HUES64 (cell line): Measurements from ENCODE around the gene CHST1.

Source experiments
- H3K27ac ChIP-seq: 2 replicates; pipeline ENCODE4 v1.7.0; 2013; ENCODE audit warnings: low read depth, low read length, inconsistent platforms
- H3K27me3 ChIP-seq: 2 replicates; pipeline ENCODE4 v1.6.1; 2013; ENCODE audit warnings: mild to moderate bottlenecking, low read length; ENCODE audit not compliant: insufficient read depth
- H3K36me3 ChIP-seq: 2 replicates; pipeline ENCODE4 v1.6.1; 2013; ENCODE audit warnings: mild to moderate bottlenecking, low read length; ENCODE audit not compliant: insufficient read depth
- H3K4me1 ChIP-seq: 2 replicates; pipeline ENCODE4 v1.6.1; 2013; ENCODE audit warnings: mild to moderate bottlenecking, low read length, moderate library complexity; ENCODE audit not compliant: insufficient read depth
- H3K4me3 ChIP-seq: 2 replicates; pipeline ENCODE4 v1.5.1; 2013; ENCODE audit warnings: mild to moderate bottlenecking, low read length, moderate library complexity
- H3K9ac ChIP-seq: 2 replicates; pipeline ENCODE4 v1.6.1; 2013; ENCODE audit warnings: mild to moderate bottlenecking, low read depth, low read length
- H3K9me3 ChIP-seq: 2 replicates; pipeline ENCODE4 v1.6.1; 2013; ENCODE audit warnings: low read depth, low read length; ENCODE audit not compliant: insufficient read depth
- WGBS: fragments of 150-250, 120-280 bp; methylation state at CpG from one replicate; pipeline ENCODE4 v1.1.7; 2013; ENCODE audit warnings: missing lambda C conversion rate; 5-methylcytosine and 5-hydroxymethylcytosine counted together

The CHST1 gene

GRCh38 chr11:45657496-45658260 is 7.7 kb downstream of the CHST1 start:
- Histone ChIP-seq H3K27ac (no peak overlapping the region), H3K27me3 (peaks cover 10% of the 10 kb centered on the region)

GRCh38 chr11:45655831-45656230 is 9.6 kb downstream of the CHST1 start:
- Histone ChIP-seq H3K27ac (no peak overlapping the region), H3K36me3 (no peaks in the 10 kb centered on the region), H3K4me1 (peaks cover 17% of the 10 kb centered on the region), H3K9me3 (no peaks in the 10 kb centered on the region), H3K4me3 (no peak overlapping the region), H3K9ac (no peak overlapping the region), H3K27me3 (no peaks in the 10 kb centered on the region)
- WGBS = 93% methylated on average over 6 of the region's 6 CpGs

More at GRCh38 chr11:45657496-45658260, 7.7 kb downstream of the CHST1 start:
- Histone ChIP-seq H3K4me3 (no peak overlapping the region), H3K4me1 (peaks cover 30% of the 10 kb centered on the region), H3K9me3 (no peaks in the 10 kb centered on the region), H3K9ac (no peak overlapping the region), H3K36me3 (no peaks in the 10 kb centered on the region)
- WGBS = 94% methylated on average over 8 of the region's 8 CpGs

GRCh38 chr11:45655347-45655756 is 10.1 kb downstream of the CHST1 start:
- Histone ChIP-seq H3K4me3 (no peak overlapping the region), H3K4me1 (peaks cover 13% of the 10 kb centered on the region), H3K27me3 (no peaks in the 10 kb centered on the region), H3K36me3 (no peaks in the 10 kb centered on the region), H3K27ac (no peak overlapping the region), H3K9ac (no peak overlapping the region), H3K9me3 (no peaks in the 10 kb centered on the region)
- 11% methylated on average over 16 of the region's 16 CpGs for WGBS

DNA sequence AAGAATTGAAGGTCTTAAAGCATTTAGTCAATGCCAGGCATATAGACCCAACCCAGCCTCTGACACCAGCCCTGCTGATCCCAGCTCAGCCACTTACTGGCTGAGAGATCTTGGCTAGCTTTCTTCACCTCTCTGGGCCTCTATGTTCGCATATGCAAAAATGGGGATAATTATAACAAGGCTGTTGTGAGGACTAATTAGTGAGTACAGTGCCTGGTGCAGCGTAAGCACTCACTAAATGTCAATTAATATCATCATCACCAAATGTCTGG is 10.5 kb downstream of the CHST1 start:
- Histone ChIP-seq H3K27me3 (no peaks in the 10 kb centered on the region), H3K4me3 (no peak overlapping the region), H3K9me3 (no peaks in the 10 kb centered on the region), H3K36me3 (no peaks in the 10 kb centered on the region), H3K9ac (no peak overlapping the region), H3K27ac (no peak overlapping the region), H3K4me1 (peaks cover 13% of the 10 kb centered on the region)
- WGBS = 53% methylated on average over 2 of the region's 2 CpGs

DNA sequence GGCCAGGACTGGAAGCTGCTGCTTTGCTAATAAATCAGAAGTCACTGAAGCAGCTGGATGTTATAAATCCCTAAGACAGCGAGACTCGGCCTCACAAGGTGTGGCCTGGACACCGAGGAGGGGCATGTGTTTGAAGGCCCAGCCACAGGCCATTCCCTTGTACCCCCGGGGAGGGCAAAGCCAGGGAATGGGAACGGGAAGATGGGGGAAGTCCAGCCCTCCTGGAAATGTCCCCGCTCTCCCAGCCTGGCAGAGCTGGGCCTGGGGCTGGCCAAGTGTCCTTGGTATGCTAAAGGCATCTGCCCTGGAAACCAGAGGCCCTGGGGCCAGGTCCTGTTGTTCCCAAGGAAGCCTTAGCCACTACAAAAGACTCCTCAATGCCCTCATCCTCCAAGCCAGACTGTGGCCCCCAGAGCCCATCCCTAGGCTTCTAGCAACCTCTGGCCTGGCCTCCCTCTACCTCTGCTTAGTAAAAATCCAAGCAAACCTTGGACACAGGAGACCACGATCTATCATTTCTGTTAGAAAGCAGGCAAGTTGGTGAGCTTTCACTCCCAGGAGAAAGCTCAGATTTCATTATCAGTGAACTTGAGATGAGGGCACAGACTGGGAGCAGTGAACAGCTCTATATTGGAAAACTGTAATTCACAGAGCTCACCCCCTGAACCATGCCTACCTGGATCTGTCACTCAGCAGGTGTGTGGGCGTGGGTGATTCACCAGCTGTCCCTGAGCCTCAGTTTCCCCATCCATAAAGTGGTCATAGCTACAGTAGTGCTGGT is 11.0 kb downstream of the CHST1 start:
- H3K27me3 ChIP-seq = no peaks in the 10 kb centered on the region
- WGBS = 86% methylated on average over 8 of the region's 8 CpGs
- no peak overlapping the region for H3K4me3 ChIP-seq
- no peaks in the 10 kb centered on the region for H3K36me3 ChIP-seq
- H3K27ac ChIP-seq = no peak overlapping the region
- peaks cover 13% of the 10 kb centered on the region for H3K4me1 ChIP-seq
- H3K9me3 ChIP-seq = no peaks in the 10 kb centered on the region
- no peak overlapping the region for H3K9ac ChIP-seq

GRCh38 chr11:45653277-45653676 is 12.1 kb downstream of the CHST1 start:
- Histone ChIP-seq H3K36me3 (no peaks in the 10 kb centered on the region), H3K9ac (no peak overlapping the region)
- 95% methylated on average over 3 of the region's 3 CpGs for WGBS

GRCh38 chr11:45652781-45653180 is 12.6 kb downstream of the CHST1 start:
- Histone ChIP-seq H3K4me1 (peaks cover 8% of the 10 kb centered on the region), H3K27me3 (no peaks in the 10 kb centered on the region), H3K9ac (no peak overlapping the region), H3K4me3 (no peak overlapping the region), H3K9me3 (no peaks in the 10 kb centered on the region), H3K36me3 (no peaks in the 10 kb centered on the region), H3K27ac (no peak overlapping the region)
- 94% methylated on average over 6 of the region's 6 CpGs for WGBS

More at GRCh38 chr11:45653277-45653676, 12.1 kb downstream of the CHST1 start:
- H3K4me3 ChIP-seq = no peak overlapping the region
- H3K27me3 ChIP-seq = no peaks in the 10 kb centered on the region
- H3K4me1 ChIP-seq = peaks cover 6% of the 10 kb centered on the region; the same call in 1 of the 2 replicates
- H3K27ac ChIP-seq = no peak overlapping the region
- no peaks in the 10 kb centered on the region for H3K9me3 ChIP-seq

- H3K27ac ChIP-seq = no peak overlapping the region
- H3K4me1 ChIP-seq = peaks cover 13% of the 10 kb centered on the region
- no peaks in the 10 kb centered on the region for H3K9me3 ChIP-seq
- no peaks in the 10 kb centered on the region for H3K36me3 ChIP-seq
- no peaks in the 10 kb centered on the region for H3K27me3 ChIP-seq
- H3K9ac ChIP-seq = no peak overlapping the region
- no peak overlapping the region for H3K4me3 ChIP-seq
- 86% methylated on average over 20 of the region's 20 CpGs for WGBS
Measured at GRCh38 chr11:45651841-45652749, 13.3 kb downstream of the CHST1 start.

DNA sequence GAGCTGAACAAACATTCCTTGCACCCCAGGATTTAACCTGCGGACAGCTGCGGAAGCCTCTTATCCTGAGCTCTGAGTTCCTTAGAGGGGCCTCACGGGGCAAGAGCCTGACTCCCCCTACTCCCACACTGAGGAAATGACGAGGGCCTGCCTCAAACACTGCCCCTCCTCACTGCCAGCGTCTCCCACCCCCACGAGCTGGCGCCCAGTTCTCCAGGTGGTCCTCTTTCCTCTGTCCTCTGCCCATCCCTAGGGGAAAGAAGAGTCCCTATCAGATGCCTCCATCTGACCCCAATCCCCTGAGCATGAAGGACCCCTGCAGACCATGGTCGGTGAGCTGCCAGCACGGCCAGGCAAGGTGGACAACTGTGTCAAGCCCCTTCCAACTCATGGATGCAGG is 14.3 kb downstream of the CHST1 start:
- no peak overlapping the region for H3K4me3 ChIP-seq
- no peak overlapping the region for H3K9ac ChIP-seq
- no peaks in the 10 kb centered on the region for H3K27me3 ChIP-seq
- 86% methylated on average over 9 of the region's 9 CpGs for WGBS
- H3K4me1 ChIP-seq = peaks cover 13% of the 10 kb centered on the region
- H3K36me3 ChIP-seq = no peaks in the 10 kb centered on the region
- H3K9me3 ChIP-seq = no peaks in the 10 kb centered on the region
- no peak overlapping the region for H3K27ac ChIP-seq

GRCh38 chr11:45650166-45651095 is 15.0 kb downstream of the CHST1 start:
- Histone ChIP-seq H3K27me3 (no peaks in the 10 kb centered on the region), H3K9ac (no peak overlapping the region), H3K27ac (no peak overlapping the region), H3K36me3 (no peaks in the 10 kb centered on the region), H3K4me1 (peaks cover 13% of the 10 kb centered on the region), H3K9me3 (no peaks in the 10 kb centered on the region), H3K4me3 (no peak overlapping the region)
- 97% methylated on average over 75 of the region's 75 CpGs for WGBS
